Left kidney (tissue), 2 donors: ENCODE data around the gene NCOA5. TPM values are rescaled to one million over a fixed set of nuclear protein-coding genes. Genes with fewer than 3 reads are reported as not detected.

Experiments
- DNase-seq: peaks from one replicate; pipeline ENCODE4 v3.0.0-alpha.2; 2013
- polyA plus RNA-seq: library from polyadenylated mRNA; unstranded; fragments of 120-200 nt; gene quantifications from one replicate; pipeline ENCODE4 v1.2.1, GENCODE V29; 2013; ENCODE audit not compliant: insufficient read length

The NCOA5 gene
- polyA plus RNA-seq, 1 donor, result 62.3 TPM

GRCh38 chr20:46062151-46062550, 27.6 kb downstream of the NCOA5 start:
- DNase-seq, result no peak

- DNase-seq, result no peak
Observed at GRCh38 chr20:46060975-46061374, 28.8 kb downstream of the NCOA5 start.

GRCh38 chr20:46060301-46060881, 29.4 kb downstream of the NCOA5 start:
- DNase-seq, result no peak

- DNase-seq, result no peak
Observed at GRCh38 chr20:46058599-46059281, 31.0 kb downstream of the NCOA5 start.

GRCh38 chr20:46057856-46058598, 31.7 kb downstream of the NCOA5 start:
- DNase-seq, result peak; percentile 28

GRCh38 chr20:46056970-46057855, 32.5 kb downstream of the NCOA5 start:
- DNase-seq, result peak; percentile 60

GRCh38 chr20:46056027-46056833, 33.5 kb downstream of the NCOA5 start:
- no peak for DNase-seq

GRCh38 chr20:46055269-46055668, 34.5 kb downstream of the NCOA5 start:
- no peak for DNase-seq

GRCh38 chr20:46054606-46055005, 35.2 kb downstream of the NCOA5 start:
- DNase-seq, result no peak

GRCh38 chr20:46053416-46053815, 36.3 kb downstream of the NCOA5 start:
- DNase-seq, result no peak

GRCh38 chr20:46051556-46052308, 38.0 kb downstream of the NCOA5 start:
- no peak for DNase-seq

GRCh38 chr20:46050885-46051284, 38.9 kb downstream of the NCOA5 start:
- DNase-seq, result no peak

- no peak for DNase-seq
Observed at GRCh38 chr20:46050444-46050843, 39.3 kb downstream of the NCOA5 start.

- no peak for DNase-seq
Observed at GRCh38 chr20:46049815-46050214, 39.9 kb downstream of the NCOA5 start.

- no peak for DNase-seq
Observed at GRCh38 chr20:46049190-46049589, 40.6 kb downstream of the NCOA5 start.

- no peak for DNase-seq
Observed at GRCh38 chr20:46047821-46048220, 41.9 kb downstream of the NCOA5 start.

- DNase-seq, result no peak
Observed at GRCh38 chr20:46046588-46047310, 43.0 kb downstream of the NCOA5 start.

GRCh38 chr20:46044896-46045295, 44.9 kb downstream of the NCOA5 start:
- no peak for DNase-seq

GRCh38 chr20:46043556-46043955, 46.2 kb downstream of the NCOA5 start:
- no peak for DNase-seq
